Measurements from ENCODE around the gene PPWD1. TPM values are rescaled to one million over a fixed set of nuclear protein-coding genes. Genes with fewer than 3 reads are reported as not detected.

Gene PPWD1
- total and polyA plus RNA-seq, 2 of the 13 experiments (the other 11 are each of a cell fraction or from before 2014, with no cell fraction given), result 7.4 to 44.3 TPM

DNA sequence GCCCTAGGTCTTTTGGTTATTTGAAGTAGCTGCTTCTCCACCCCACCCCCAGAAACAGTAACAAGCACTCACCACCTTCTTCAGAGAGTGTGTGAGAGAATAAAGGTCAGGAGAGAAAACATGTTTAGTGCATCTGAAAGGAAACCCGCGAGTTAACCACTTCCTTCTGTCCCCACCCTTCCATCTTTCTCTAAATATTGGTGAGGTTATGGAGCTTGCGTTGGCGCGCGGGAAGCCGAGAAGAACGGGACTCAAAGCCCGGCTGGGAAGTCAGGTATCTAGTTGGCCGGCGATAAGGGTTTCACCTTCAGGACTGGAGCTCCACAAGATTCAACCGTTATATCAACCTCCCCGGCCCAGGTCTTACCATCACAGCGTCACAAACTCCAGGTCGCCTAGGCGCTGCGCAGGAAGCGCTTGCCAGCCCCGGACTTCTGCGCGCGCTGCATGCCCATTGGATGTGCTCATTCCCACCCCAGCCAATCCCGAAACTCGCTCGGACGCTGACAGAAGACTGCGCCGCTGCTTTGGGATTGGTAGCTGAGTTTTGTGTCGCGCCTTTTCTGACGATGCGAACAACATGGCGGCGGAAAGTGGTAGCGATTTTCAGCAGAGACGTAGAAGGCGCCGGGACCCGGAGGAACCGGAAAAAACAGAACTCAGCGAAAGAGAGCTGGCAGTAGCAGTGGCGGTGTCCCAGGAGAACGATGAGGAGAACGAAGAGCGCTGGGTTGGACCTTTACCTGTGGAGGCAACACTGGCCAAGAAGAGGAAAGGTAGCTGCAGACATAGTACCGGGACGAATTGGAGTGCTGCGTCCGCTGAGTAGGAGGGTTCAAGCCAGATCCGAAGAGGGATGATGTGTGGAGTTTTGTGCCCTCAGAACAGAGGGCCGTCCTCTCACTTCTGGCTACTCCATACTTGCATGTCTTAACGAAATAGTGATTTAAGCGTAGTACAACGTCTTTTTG lies at the start of gene PPWD1, which contains the start of gene CENPK (continued):
- TF ChIP-seq ZNF142 (CRISPR knock-in tag; IDR thresholded peaks at IDR 0.05), result no peak; the same call in 1 of the 2 replicates
- TF ChIP-seq, protein P1, sequence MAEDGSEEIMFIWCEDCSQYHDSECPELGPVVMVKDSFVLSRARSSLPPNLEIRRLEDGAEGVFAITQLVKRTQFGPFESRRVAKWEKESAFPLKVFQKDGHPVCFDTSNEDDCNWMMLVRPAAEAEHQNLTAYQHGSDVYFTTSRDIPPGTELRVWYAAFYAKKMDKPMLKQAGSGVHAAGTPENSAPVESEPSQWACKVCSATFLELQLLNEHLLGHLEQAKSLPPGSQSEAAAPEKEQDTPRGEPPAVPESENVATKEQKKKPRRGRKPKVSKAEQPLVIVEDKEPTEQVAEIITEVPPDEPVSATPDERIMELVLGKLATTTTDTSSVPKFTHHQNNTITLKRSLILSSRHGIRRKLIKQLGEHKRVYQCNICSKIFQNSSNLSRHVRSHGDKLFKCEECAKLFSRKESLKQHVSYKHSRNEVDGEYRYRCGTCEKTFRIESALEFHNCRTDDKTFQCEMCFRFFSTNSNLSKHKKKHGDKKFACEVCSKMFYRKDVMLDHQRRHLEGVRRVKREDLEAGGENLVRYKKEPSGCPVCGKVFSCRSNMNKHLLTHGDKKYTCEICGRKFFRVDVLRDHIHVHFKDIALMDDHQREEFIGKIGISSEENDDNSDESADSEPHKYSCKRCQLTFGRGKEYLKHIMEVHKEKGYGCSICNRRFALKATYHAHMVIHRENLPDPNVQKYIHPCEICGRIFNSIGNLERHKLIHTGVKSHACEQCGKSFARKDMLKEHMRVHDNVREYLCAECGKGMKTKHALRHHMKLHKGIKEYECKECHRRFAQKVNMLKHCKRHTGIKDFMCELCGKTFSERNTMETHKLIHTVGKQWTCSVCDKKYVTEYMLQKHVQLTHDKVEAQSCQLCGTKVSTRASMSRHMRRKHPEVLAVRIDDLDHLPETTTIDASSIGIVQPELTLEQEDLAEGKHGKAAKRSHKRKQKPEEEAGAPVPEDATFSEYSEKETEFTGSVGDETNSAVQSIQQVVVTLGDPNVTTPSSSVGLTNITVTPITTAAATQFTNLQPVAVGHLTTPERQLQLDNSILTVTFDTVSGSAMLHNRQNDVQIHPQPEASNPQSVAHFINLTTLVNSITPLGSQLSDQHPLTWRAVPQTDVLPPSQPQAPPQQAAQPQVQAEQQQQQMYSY (CRISPR knock-in tag; IDR thresholded peaks at IDR 0.05), result 0 out of 2 replicates have a peak, but pooled peaks have one; percentile 15
- no peak for TF ChIP-seq ZNF7 (CRISPR knock-in tag; IDR thresholded peaks at IDR 0.05)
- no peak for TF ChIP-seq POLR2AphosphoS2 (IDR thresholded peaks at IDR 0.05; ENCODE audit: low read depth, low read length)
- TF ChIP-seq ZNF253 (CRISPR knock-in tag; IDR thresholded peaks at IDR 0.05; ENCODE audit: borderline replicate concordance), result no peak; the same call in 1 of the 2 replicates
- no peak for TF ChIP-seq RCOR2 (CRISPR knock-in tag; IDR thresholded peaks at IDR 0.05)
- peak; percentile 99 for TF ChIP-seq POGZ (CRISPR knock-in tag; IDR thresholded peaks at IDR 0.05)
- TF ChIP-seq CREB1 (IDR thresholded peaks at IDR 0.05), result peak; percentile 98
- peak; percentile 100 for TF ChIP-seq CREB1 (CRISPR knock-in tag; IDR thresholded peaks at IDR 0.05)
- peak; percentile 63 for TF ChIP-seq RBFOX2 (IDR thresholded peaks at IDR 0.05; ENCODE audit: low read depth, low read length)
- TF ChIP-seq, protein P2, sequence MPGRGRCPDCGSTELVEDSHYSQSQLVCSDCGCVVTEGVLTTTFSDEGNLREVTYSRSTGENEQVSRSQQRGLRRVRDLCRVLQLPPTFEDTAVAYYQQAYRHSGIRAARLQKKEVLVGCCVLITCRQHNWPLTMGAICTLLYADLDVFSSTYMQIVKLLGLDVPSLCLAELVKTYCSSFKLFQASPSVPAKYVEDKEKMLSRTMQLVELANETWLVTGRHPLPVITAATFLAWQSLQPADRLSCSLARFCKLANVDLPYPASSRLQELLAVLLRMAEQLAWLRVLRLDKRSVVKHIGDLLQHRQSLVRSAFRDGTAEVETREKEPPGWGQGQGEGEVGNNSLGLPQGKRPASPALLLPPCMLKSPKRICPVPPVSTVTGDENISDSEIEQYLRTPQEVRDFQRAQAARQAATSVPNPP (CRISPR knock-in tag; IDR thresholded peaks at IDR 0.05), result peak; percentile 67; the same call in 1 of the 2 replicates
- TF ChIP-seq HNRNPUL1 (IDR thresholded peaks at IDR 0.05; ENCODE audit: low read depth, low read length), result no peak
- TF ChIP-seq, protein P3, sequence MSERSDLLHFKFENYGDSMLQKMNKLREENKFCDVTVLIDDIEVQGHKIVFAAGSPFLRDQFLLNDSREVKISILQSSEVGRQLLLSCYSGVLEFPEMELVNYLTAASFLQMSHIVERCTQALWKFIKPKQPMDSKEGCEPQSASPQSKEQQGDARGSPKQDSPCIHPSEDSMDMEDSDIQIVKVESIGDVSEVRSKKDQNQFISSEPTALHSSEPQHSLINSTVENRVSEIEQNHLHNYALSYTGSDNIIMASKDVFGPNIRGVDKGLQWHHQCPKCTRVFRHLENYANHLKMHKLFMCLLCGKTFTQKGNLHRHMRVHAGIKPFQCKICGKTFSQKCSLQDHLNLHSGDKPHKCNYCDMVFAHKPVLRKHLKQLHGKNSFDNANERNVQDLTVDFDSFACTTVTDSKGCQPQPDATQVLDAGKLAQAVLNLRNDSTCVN (CRISPR knock-in tag; IDR thresholded peaks at IDR 0.05; ENCODE audit: borderline replicate concordance), result no peak
- TF ChIP-seq RELA (CRISPR knock-in tag; IDR thresholded peaks at IDR 0.05), result 0 out of 2 replicates have a peak, but pooled peaks have one; percentile 61
- no peak for TF ChIP-seq ZNF777 (CRISPR knock-in tag; IDR thresholded peaks at IDR 0.05)
- peak; percentile 69; the same call in 1 of the 2 replicates for TF ChIP-seq BRCA1 (CRISPR knock-in tag; IDR thresholded peaks at IDR 0.05)
- peak; percentile 99 for TF ChIP-seq ATF1 (CRISPR knock-in tag; IDR thresholded peaks at IDR 0.05)

All from HepG2 (cell line).